ENCODE measurements around the gene LPIN1.

The LPIN1 gene

GRCh38 chr2:11871421-11871820, 125.0 kb downstream of the LPIN1 start:
- in situ Hi-C loops (cut with MboI; ENCODE audit: low pct_unique_long_range_greater_than_20kb, low sequenced_read_pairs, unreplicated experiment): loop anchor here (25.0 kb wide), 1 partner anchor 166 kb away; no protein-coding TSS in a partner anchor
- DNase-seq (ENCODE audit: low spot score): no peak
- no peak for TF ChIP-seq CTCF (IDR thresholded peaks at IDR 0.05; ENCODE audit: extremely low read depth, insufficient read depth, missing control alignments)

- in situ Hi-C loops (cut with MboI; ENCODE audit: low pct_unique_long_range_greater_than_20kb, low sequenced_read_pairs, unreplicated experiment): loop anchor here (25.0 kb wide), 1 partner anchor 165 kb away; no protein-coding TSS in a partner anchor
- TF ChIP-seq CTCF (IDR thresholded peaks at IDR 0.05; ENCODE audit: extremely low read depth, insufficient read depth, missing control alignments): no peak
- no peak for DNase-seq (ENCODE audit: low spot score)
Observed at GRCh38 chr2:11872247-11872947, 126.0 kb downstream of the LPIN1 start.

- no peak for DNase-seq (ENCODE audit: low spot score)
- no peak for TF ChIP-seq CTCF (IDR thresholded peaks at IDR 0.05; ENCODE audit: extremely low read depth, insufficient read depth, missing control alignments)
- in situ Hi-C loops (cut with MboI; ENCODE audit: low pct_unique_long_range_greater_than_20kb, low sequenced_read_pairs, unreplicated experiment): loop anchor here (25.0 kb wide), 1 partner anchor 164 kb away; no protein-coding TSS in a partner anchor
Observed at GRCh38 chr2:11872948-11873269, 126.5 kb downstream of the LPIN1 start.

- DNase-seq (ENCODE audit: low spot score): no peak
- TF ChIP-seq CTCF (IDR thresholded peaks at IDR 0.05; ENCODE audit: extremely low read depth, insufficient read depth, missing control alignments): no peak
- in situ Hi-C loops (cut with MboI; ENCODE audit: low pct_unique_long_range_greater_than_20kb, low sequenced_read_pairs, unreplicated experiment): loop anchor here (25.0 kb wide), 1 partner anchor 164 kb away; no protein-coding TSS in a partner anchor
Observed at GRCh38 chr2:11873356-11874154, 127.1 kb downstream of the LPIN1 start.

- no peak for TF ChIP-seq CTCF (IDR thresholded peaks at IDR 0.05; ENCODE audit: extremely low read depth, insufficient read depth, missing control alignments)
- in situ Hi-C loops (cut with MboI; ENCODE audit: low pct_unique_long_range_greater_than_20kb, low sequenced_read_pairs, unreplicated experiment): loop anchor here (25.0 kb wide), 1 partner anchor 162 kb away; no protein-coding TSS in a partner anchor
Observed at GRCh38 chr2:11874861-11875260, 128.4 kb downstream of the LPIN1 start.

GRCh38 chr2:11875481-11875880, 129.0 kb downstream of the LPIN1 start:
- TF ChIP-seq CTCF (IDR thresholded peaks at IDR 0.05; ENCODE audit: extremely low read depth, insufficient read depth, missing control alignments): no peak
- DNase-seq (ENCODE audit: low spot score): no peak
- in situ Hi-C loops (cut with MboI; ENCODE audit: low pct_unique_long_range_greater_than_20kb, low sequenced_read_pairs, unreplicated experiment): no loop called here

More at GRCh38 chr2:11874861-11875260, 128.4 kb downstream of the LPIN1 start:
- DNase-seq (ENCODE audit: low spot score): no peak
